ENCODE results near the gene CYP4V2. TPM values are rescaled to one million over a fixed set of nuclear protein-coding genes. Genes with fewer than 3 reads are reported as not detected.

Gene CYP4V2
- total and polyA plus RNA-seq, 2 experiments from 2014 or later, result 10.5 to 16.3 TPM

GRCh38 chr4:186189656-186190055 is 1.7 kb upstream of the CYP4V2 start:
- WGBS, 2 experiments (ENCODE audit: low coverage in 1 of 2, low lambda C conversion rate in 2 of 2, missing lambda C conversion rate in 2 of 2), result 92 to 93% methylated on average over 4 of the region's 4 CpGs
- Histone ChIP-seq H3K27ac (no peak overlapping the region), H3K4me2 (ENCODE audit: unreplicated experiment) (no peak overlapping the region), H3F3A (ENCODE audit: insufficient read depth) (peaks cover 6% of the 10 kb centered on the region; the same call in 1 of the 2 replicates), H4K20me1 (ENCODE audit: insufficient read depth) (no peaks in the 10 kb centered on the region), H3K36me3 (ENCODE audit: low read depth) (no peaks in the 10 kb centered on the region), H3K9me3 (ENCODE audit: low read depth) (no peaks in the 10 kb centered on the region), H3K79me2 (ENCODE audit: insufficient read depth) (peaks cover 19% of the 10 kb centered on the region), H3K27me3 (replicated peaks; ENCODE audit: insufficient read depth) (no peaks in the 10 kb centered on the region), H3K4me3 (no peak overlapping the region), H3K9me2 (ENCODE audit: insufficient read depth) (no peaks in the 10 kb centered on the region), H3K4me1 (ENCODE audit: insufficient read depth) (peaks cover 5% of the 10 kb centered on the region), H2AFZ (no peak overlapping the region), H3K9ac (no peak overlapping the region)
- in situ Hi-C loops (cut with MboI), result no loop called here
- no peak for DNase-seq
- no peak for TF ChIP-seq EZH2phosphoT487 (IDR thresholded peaks at IDR 0.05; ENCODE audit: insufficient read depth, low read depth)
- no peak for TF ChIP-seq EZH2 (IDR thresholded peaks at IDR 0.05; ENCODE audit: insufficient read depth, poor library complexity, severe bottlenecking)

GRCh38 chr4:186190581-186191199 is 677 bp upstream of the CYP4V2 start:
- Histone ChIP-seq H3K4me1 (ENCODE audit: insufficient read depth) (peaks cover 5% of the 10 kb centered on the region), H3K9me2 (ENCODE audit: insufficient read depth) (no peaks in the 10 kb centered on the region), H3K36me3 (ENCODE audit: low read depth) (no peaks in the 10 kb centered on the region), H3K27ac (peak overlapping the region; percentile 77), H3K79me2 (ENCODE audit: insufficient read depth) (peaks cover 19% of the 10 kb centered on the region), H3K9ac (peak overlapping the region; percentile 83), H3F3A (ENCODE audit: insufficient read depth) (peaks cover 6% of the 10 kb centered on the region; the same call in 1 of the 2 replicates), H4K20me1 (ENCODE audit: insufficient read depth) (no peaks in the 10 kb centered on the region), H3K9me3 (ENCODE audit: low read depth) (no peaks in the 10 kb centered on the region), H3K27me3 (replicated peaks; ENCODE audit: insufficient read depth) (no peaks in the 10 kb centered on the region), H3K4me2 (ENCODE audit: unreplicated experiment) (peak overlapping the region; percentile 93), H3K4me3 (peak overlapping the region; percentile 83), H2AFZ (peak overlapping the region; percentile 94)
- in situ Hi-C loops (cut with MboI), result no loop called here
- WGBS, 2 experiments (ENCODE audit: low coverage in 1 of 2, low lambda C conversion rate in 2 of 2, missing lambda C conversion rate in 2 of 2), result 1 to 2% methylated on average over 29 to 33 of the region's 34 CpGs
- peak; percentile 45 for DNase-seq
- TF ChIP-seq EZH2 (IDR thresholded peaks at IDR 0.05; ENCODE audit: insufficient read depth, poor library complexity, severe bottlenecking) (no peak), EZH2phosphoT487 (IDR thresholded peaks at IDR 0.05; ENCODE audit: insufficient read depth, low read depth) (no peak)

GRCh38 chr4:186192066-186192612 is 772 bp downstream of the CYP4V2 start:
- Histone ChIP-seq H3K27me3 (replicated peaks; ENCODE audit: insufficient read depth) (no peaks in the 10 kb centered on the region), H3K79me2 (ENCODE audit: insufficient read depth) (peaks cover 19% of the 10 kb centered on the region), H3K36me3 (ENCODE audit: low read depth) (no peaks in the 10 kb centered on the region; the same call in 1 of the 2 replicates), H3K27ac (peak overlapping the region; percentile 77), H4K20me1 (ENCODE audit: insufficient read depth) (no peaks in the 10 kb centered on the region), H3K9ac (peak overlapping the region; percentile 83), H3K9me3 (ENCODE audit: low read depth) (no peaks in the 10 kb centered on the region), H3K4me3 (peak overlapping the region; percentile 83), H2AFZ (peak overlapping the region; percentile 94), H3F3A (ENCODE audit: insufficient read depth) (peaks cover 6% of the 10 kb centered on the region; the same call in 1 of the 2 replicates), H3K9me2 (ENCODE audit: insufficient read depth) (no peaks in the 10 kb centered on the region), H3K4me1 (ENCODE audit: insufficient read depth) (peaks cover 5% of the 10 kb centered on the region), H3K4me2 (ENCODE audit: unreplicated experiment) (peak overlapping the region; percentile 93)
- WGBS, 2 experiments (ENCODE audit: low coverage in 1 of 2, low lambda C conversion rate in 2 of 2, missing lambda C conversion rate in 2 of 2), result 2% methylated on average over 22 of the region's 22 CpGs
- TF ChIP-seq EZH2 (IDR thresholded peaks at IDR 0.05; ENCODE audit: insufficient read depth, poor library complexity, severe bottlenecking) (no peak), EZH2phosphoT487 (IDR thresholded peaks at IDR 0.05; ENCODE audit: insufficient read depth, low read depth) (no peak)
- DNase-seq, result peak; percentile 66
- in situ Hi-C loops (cut with MboI), result no loop called here

DNA sequence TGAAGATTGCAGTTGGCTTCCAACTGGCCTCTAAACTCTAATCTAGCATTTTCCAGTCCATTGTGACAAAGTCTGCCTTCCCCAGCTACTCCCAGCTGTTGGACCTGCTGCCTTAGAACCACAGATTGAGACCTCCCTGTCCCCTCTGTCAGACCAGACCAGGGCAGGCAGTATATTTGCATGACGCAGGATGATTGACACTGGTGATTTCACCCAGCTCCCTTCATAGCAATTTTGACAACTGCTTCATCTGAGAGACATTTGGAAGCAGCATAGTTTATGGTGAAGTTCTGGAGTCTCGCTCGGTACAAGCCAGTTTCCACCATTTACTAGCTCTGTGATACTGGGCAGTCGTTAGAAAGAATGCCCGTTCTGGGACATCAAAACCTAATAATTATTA is 2.5 kb downstream of the CYP4V2 start:
- no peak overlapping the region for H3K4me3 ChIP-seq
- no peak for TF ChIP-seq EZH2phosphoT487 (IDR thresholded peaks at IDR 0.05; ENCODE audit: insufficient read depth, low read depth)
- TF ChIP-seq EZH2 (IDR thresholded peaks at IDR 0.05; ENCODE audit: insufficient read depth, poor library complexity, severe bottlenecking), result no peak
- DNase-seq, result no peak
- peaks cover 5% of the 10 kb centered on the region for H3K4me1 ChIP-seq (ENCODE audit: insufficient read depth)
- no peaks in the 10 kb centered on the region; the same call in 1 of the 2 replicates for H3K36me3 ChIP-seq (ENCODE audit: low read depth)
- 90 to 91% methylated on average over 5 of the region's 5 CpGs for WGBS, 2 experiments (ENCODE audit: low coverage in 1 of 2, low lambda C conversion rate in 2 of 2, missing lambda C conversion rate in 2 of 2)
- H3K9me2 ChIP-seq (ENCODE audit: insufficient read depth), result no peaks in the 10 kb centered on the region
- H3K4me2 ChIP-seq (ENCODE audit: unreplicated experiment), result no peak overlapping the region
- H3F3A ChIP-seq (ENCODE audit: insufficient read depth), result peaks cover 6% of the 10 kb centered on the region; the same call in 1 of the 2 replicates
- H3K9me3 ChIP-seq (ENCODE audit: low read depth), result no peaks in the 10 kb centered on the region
- H3K27ac ChIP-seq, result no peak overlapping the region
- H3K9ac ChIP-seq, result no peak overlapping the region
- no peak overlapping the region for H2AFZ ChIP-seq
- in situ Hi-C loops (cut with MboI), result no loop called here
- peaks cover 19% of the 10 kb centered on the region for H3K79me2 ChIP-seq (ENCODE audit: insufficient read depth)
- no peaks in the 10 kb centered on the region for H3K27me3 ChIP-seq (replicated peaks; ENCODE audit: insufficient read depth)
- no peaks in the 10 kb centered on the region for H4K20me1 ChIP-seq (ENCODE audit: insufficient read depth)

Data from GM23248 (cell line).